Keratinocyte (primary cell): ENCODE results near the gene PARP14. TPM values are rescaled to one million over a fixed set of nuclear protein-coding genes. Genes with fewer than 3 reads are reported as not detected.

ENCODE experiments used
- DNase-seq: peaks from one replicate; pipeline ENCODE4 v3.0.0-alpha.2; 2011; ENCODE audit warnings: low read depth, missing footprints, low spot score
- FAIRE-seq: peaks from 2 replicates; lab custom pipeline; 2011; peaks lifted over from hg19 to GRCh38; lab: Jason Lieb, UNC
- H2AFZ ChIP-seq: 2 replicates; pipeline ENCODE4 v1.6.0; 2012; ENCODE audit warnings: low read length, control low read depth, inconsistent platforms; ENCODE audit not compliant: control insufficient read depth
- H3K27ac ChIP-seq: 2 replicates; pipeline ENCODE4 v1.5.1; 2011; ENCODE audit warnings: low read length; ENCODE audit not compliant: control insufficient read depth, insufficient read depth
- H3K27me3 ChIP-seq: 3 replicates; pipeline ENCODE4 v1.6.0; 2011; ENCODE audit warnings: low read length; ENCODE audit not compliant: control insufficient read depth, insufficient read depth; ENCODE audit errors: extremely low read depth
- H3K36me3 ChIP-seq, 2 experiments: 2 replicates in 1 of 2; 3 replicates in 1 of 2; pipeline ENCODE4 v1.5.1; 2011; ENCODE audit warnings: low read length in 2 of 2, mild to moderate bottlenecking in 1 of 2; ENCODE audit not compliant: control insufficient read depth in 2 of 2, insufficient read depth in 2 of 2; ENCODE audit errors: extremely low read depth in 1 of 2
- H3K4me1 ChIP-seq: 3 replicates; pipeline ENCODE4 v1.5.1; 2011; ENCODE audit warnings: low read length; ENCODE audit not compliant: control insufficient read depth, insufficient read depth; ENCODE audit errors: extremely low read depth
- H3K4me2 ChIP-seq: 3 replicates; pipeline ENCODE4 v1.6.0; 2011; ENCODE audit warnings: low read depth, low read length; ENCODE audit not compliant: control insufficient read depth, insufficient read depth; ENCODE audit errors: extremely low read depth
- H3K4me3 ChIP-seq, 3 experiments: fragments of 200-600 bp in 1 of 3; sonication (generic) in 1 of 3; 2 replicates in 2 of 3; 3 replicates in 1 of 3; pipeline ENCODE4 v1.5.1; 2011 to 2016; ENCODE audit warnings: low read length in 3 of 3, mild to moderate bottlenecking in 3 of 3, control low read depth in 2 of 3, inconsistent platforms in 1 of 3, low read depth in 1 of 3, mixed read lengths in 1 of 3, mixed run types in 1 of 3, moderate library complexity in 1 of 3; ENCODE audit not compliant: control insufficient read depth in 2 of 3, insufficient read depth in 2 of 3; ENCODE audit errors: extremely low read depth in 1 of 3
- H3K79me2 ChIP-seq: 2 replicates; pipeline ENCODE4 v1.6.0; 2012; ENCODE audit warnings: low read length; ENCODE audit not compliant: control insufficient read depth, insufficient read depth
- H3K9ac ChIP-seq: 3 replicates; pipeline ENCODE4 v1.6.0; 2011; ENCODE audit warnings: low read length; ENCODE audit not compliant: control insufficient read depth, insufficient read depth; ENCODE audit errors: extremely low read depth
- H3K9me1 ChIP-seq: 3 replicates; pipeline ENCODE4 v1.6.0; 2011; ENCODE audit warnings: low read length; ENCODE audit not compliant: control insufficient read depth, insufficient read depth; ENCODE audit errors: extremely low read depth
- H3K9me3 ChIP-seq: 2 replicates; pipeline ENCODE4 v1.5.1; 2012; ENCODE audit warnings: low read depth, low read length; ENCODE audit not compliant: control insufficient read depth
- H4K20me1 ChIP-seq: 3 replicates; pipeline ENCODE4 v1.6.0; 2011; ENCODE audit warnings: low read length; ENCODE audit not compliant: control insufficient read depth, insufficient read depth; ENCODE audit errors: extremely low read depth
- CTCF ChIP-seq, 3 experiments: IDR thresholded peaks in 1 of 3; conservative IDR thresholded peaks in 1 of 3; optimal IDR thresholded peaks in 1 of 3; 2 replicates in 2 of 3; 3 replicates in 1 of 3; pipeline versions ENCODE3 to v1.5.1; 2011; ENCODE audit warnings: low read length in 3 of 3, mild to moderate bottlenecking in 3 of 3, moderate library complexity in 2 of 3, control low read depth in 1 of 3, inconsistent platforms in 1 of 3; ENCODE audit not compliant: insufficient read depth in 2 of 3; ENCODE audit errors: extremely low read depth in 1 of 3
- EZH2 ChIP-seq: IDR thresholded peaks from one replicate; pipeline ENCODE4 v1.6.1; 2012; ENCODE audit warnings: inconsistent platforms, mild to moderate bottlenecking, low read length, moderate library complexity
- dilution Hi-C: fragments of 300-500 bp; cut with MboI; formaldehyde crosslinking; loops from one replicate; pipeline ENCODE4 v1.7.0; 2020; ENCODE audit warnings: low sequenced_read_pairs; ENCODE audit not compliant: extremely low pct_ligation_motif_present
- polyA plus RNA-seq, 5 experiments: library from polyadenylated mRNA; depleted of rRNA in 3 of 5; stranded (reverse) in 3 of 5; stranded (forward) in 1 of 5; unstranded in 1 of 5; fragments of >200 nt; gene quantifications; 1 replicate in 1 of 5; 2 replicates in 3 of 5; 3 replicates in 1 of 5; pipeline versions ENCODE4 v1.2.1 to v1.2.3, GENCODE V29; 2011 to 2012; ENCODE audit warnings: missing spikeins in 2 of 5, low read depth in 1 of 5, low replicate concordance in 1 of 5

Gene PARP14
- polyA plus RNA-seq, 1 donor (not counting 4 experiments of a cell fraction or from before 2014, with no cell fraction given): 25.7 TPM

- no peak for DNase-seq
- Histone ChIP-seq H3K79me2 (no peaks in the 10 kb centered on the region), H3K4me3 (no peak overlapping the region), H3K36me3 (no peaks in the 10 kb centered on the region), H3K9me1 (no peaks in the 10 kb centered on the region), H3K4me2 (peak overlapping the region; percentile 8), H3K27ac (no peak overlapping the region), H3K9me3 (no peaks in the 10 kb centered on the region), H4K20me1 (no peaks in the 10 kb centered on the region), H3K4me1 (peaks cover 8% of the 10 kb centered on the region), H3K9ac (no peak overlapping the region), H2AFZ (no peak overlapping the region), H3K27me3 (no peaks in the 10 kb centered on the region)
- FAIRE-seq: no peak
- dilution Hi-C loops: no loop called here
- TF ChIP-seq CTCF (optimal IDR thresholded peaks at IDR 0.05 in 1 of 3, IDR thresholded peaks at IDR 0.05 in 1 of 3, conservative IDR thresholded peaks at IDR 0.05 in 1 of 3; ENCODE audit: extremely low read depth in 1 of 3, insufficient read depth in 2 of 3, low read length in 3 of 3): no peak
- no peak for TF ChIP-seq EZH2
These were observed 17.4 kb downstream of the PARP14 start for GRCh38 chr3:122697952-122698620.

- no peaks in the 10 kb centered on the region for H4K20me1 ChIP-seq
- no peaks in the 10 kb centered on the region for H3K9me1 ChIP-seq
- TF ChIP-seq CTCF (optimal IDR thresholded peaks at IDR 0.05 in 1 of 3, IDR thresholded peaks at IDR 0.05 in 1 of 3, conservative IDR thresholded peaks at IDR 0.05 in 1 of 3; ENCODE audit: extremely low read depth in 1 of 3, insufficient read depth in 2 of 3, low read length in 3 of 3) (no peak), EZH2 (no peak)
- DNase-seq (no peak), FAIRE-seq (peak; percentile 71)
- peaks cover 8% of the 10 kb centered on the region for H3K4me1 ChIP-seq
- H3K9me3 ChIP-seq: no peaks in the 10 kb centered on the region
- H3K27ac ChIP-seq: no peak overlapping the region
- H3K36me3 ChIP-seq: no peaks in the 10 kb centered on the region
- no peaks in the 10 kb centered on the region for H3K79me2 ChIP-seq
- H3K4me3 ChIP-seq: no peak overlapping the region
- no peak overlapping the region for H3K9ac ChIP-seq
- dilution Hi-C loops: no loop called here
- no peak overlapping the region for H2AFZ ChIP-seq
- no peaks in the 10 kb centered on the region for H3K27me3 ChIP-seq
- no peak overlapping the region for H3K4me2 ChIP-seq
These were observed 19.6 kb downstream of the PARP14 start for GRCh38 chr3:122700193-122700592.
